Measurements from ENCODE around the gene MPIG6B.

DNA sequence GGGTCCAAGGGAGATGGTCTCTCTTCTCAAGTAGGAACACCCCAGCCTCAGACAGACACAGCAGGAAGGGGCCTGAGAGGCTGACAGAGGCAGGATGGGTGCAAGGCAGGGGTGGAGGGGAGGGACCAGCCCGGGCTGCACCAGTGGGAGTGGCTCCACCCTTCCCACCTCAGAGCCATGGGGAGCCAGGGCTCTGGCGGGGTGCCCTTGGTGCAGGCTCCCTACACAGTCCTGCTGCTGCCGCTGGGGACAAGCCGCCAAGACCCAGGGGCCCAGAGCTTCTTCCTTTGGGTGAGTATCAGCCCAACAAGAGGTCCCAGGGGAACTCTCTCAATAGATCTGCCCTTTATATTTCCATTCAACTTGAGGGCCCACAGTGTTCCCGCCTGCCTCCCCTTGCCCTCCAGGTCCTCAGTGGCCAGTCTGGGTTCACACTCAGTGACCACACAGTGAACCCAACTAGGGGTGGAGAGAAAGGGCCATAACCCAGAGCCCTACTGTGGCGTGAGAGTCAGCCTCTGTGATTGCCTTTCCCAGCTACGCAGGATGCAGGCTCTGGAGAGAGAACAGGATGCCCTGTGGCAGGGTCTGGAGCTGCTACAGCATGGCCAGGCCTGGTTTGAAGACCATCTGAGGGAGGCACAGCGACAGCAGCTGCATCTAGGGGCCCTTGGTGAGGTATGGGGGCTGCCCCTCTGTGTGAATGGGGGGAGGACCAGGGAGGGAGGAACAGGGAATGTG, 39.9 kb downstream of the MPIG6B start:
- TF ChIP-seq, protein P1, sequence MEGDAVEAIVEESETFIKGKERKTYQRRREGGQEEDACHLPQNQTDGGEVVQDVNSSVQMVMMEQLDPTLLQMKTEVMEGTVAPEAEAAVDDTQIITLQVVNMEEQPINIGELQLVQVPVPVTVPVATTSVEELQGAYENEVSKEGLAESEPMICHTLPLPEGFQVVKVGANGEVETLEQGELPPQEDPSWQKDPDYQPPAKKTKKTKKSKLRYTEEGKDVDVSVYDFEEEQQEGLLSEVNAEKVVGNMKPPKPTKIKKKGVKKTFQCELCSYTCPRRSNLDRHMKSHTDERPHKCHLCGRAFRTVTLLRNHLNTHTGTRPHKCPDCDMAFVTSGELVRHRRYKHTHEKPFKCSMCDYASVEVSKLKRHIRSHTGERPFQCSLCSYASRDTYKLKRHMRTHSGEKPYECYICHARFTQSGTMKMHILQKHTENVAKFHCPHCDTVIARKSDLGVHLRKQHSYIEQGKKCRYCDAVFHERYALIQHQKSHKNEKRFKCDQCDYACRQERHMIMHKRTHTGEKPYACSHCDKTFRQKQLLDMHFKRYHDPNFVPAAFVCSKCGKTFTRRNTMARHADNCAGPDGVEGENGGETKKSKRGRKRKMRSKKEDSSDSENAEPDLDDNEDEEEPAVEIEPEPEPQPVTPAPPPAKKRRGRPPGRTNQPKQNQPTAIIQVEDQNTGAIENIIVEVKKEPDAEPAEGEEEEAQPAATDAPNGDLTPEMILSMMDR (IDR thresholded peaks at IDR 0.05; ENCODE audit: low read depth, low read length, missing input control) = no peak
- TF ChIP-seq YY1 (IDR thresholded peaks at IDR 0.05) (no peak), FOXA2 (IDR thresholded peaks at IDR 0.05) (no peak), TAF1 (conservative IDR thresholded peaks at IDR 0.05) (no peak), GABPA (IDR thresholded peaks at IDR 0.05 in 1 of 2, conservative IDR thresholded peaks at IDR 0.05 in 1 of 2) (no peak), SP1 (IDR thresholded peaks at IDR 0.05) (no peak), HNF4A (conservative IDR thresholded peaks at IDR 0.05) (no peak), FOXA1 (IDR thresholded peaks at IDR 0.05) (no peak), NR2F2 (IDR thresholded peaks at IDR 0.05) (no peak), RAD21 (IDR thresholded peaks at IDR 0.05) (no peak)
- TF ChIP-seq, protein P2, sequence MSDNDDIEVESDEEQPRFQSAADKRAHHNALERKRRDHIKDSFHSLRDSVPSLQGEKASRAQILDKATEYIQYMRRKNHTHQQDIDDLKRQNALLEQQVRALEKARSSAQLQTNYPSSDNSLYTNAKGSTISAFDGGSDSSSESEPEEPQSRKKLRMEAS (IDR thresholded peaks at IDR 0.05) = no peak
- TF ChIP-seq, protein P3, sequence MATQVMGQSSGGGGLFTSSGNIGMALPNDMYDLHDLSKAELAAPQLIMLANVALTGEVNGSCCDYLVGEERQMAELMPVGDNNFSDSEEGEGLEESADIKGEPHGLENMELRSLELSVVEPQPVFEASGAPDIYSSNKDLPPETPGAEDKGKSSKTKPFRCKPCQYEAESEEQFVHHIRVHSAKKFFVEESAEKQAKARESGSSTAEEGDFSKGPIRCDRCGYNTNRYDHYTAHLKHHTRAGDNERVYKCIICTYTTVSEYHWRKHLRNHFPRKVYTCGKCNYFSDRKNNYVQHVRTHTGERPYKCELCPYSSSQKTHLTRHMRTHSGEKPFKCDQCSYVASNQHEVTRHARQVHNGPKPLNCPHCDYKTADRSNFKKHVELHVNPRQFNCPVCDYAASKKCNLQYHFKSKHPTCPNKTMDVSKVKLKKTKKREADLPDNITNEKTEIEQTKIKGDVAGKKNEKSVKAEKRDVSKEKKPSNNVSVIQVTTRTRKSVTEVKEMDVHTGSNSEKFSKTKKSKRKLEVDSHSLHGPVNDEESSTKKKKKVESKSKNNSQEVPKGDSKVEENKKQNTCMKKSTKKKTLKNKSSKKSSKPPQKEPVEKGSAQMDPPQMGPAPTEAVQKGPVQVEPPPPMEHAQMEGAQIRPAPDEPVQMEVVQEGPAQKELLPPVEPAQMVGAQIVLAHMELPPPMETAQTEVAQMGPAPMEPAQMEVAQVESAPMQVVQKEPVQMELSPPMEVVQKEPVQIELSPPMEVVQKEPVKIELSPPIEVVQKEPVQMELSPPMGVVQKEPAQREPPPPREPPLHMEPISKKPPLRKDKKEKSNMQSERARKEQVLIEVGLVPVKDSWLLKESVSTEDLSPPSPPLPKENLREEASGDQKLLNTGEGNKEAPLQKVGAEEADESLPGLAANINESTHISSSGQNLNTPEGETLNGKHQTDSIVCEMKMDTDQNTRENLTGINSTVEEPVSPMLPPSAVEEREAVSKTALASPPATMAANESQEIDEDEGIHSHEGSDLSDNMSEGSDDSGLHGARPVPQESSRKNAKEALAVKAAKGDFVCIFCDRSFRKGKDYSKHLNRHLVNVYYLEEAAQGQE (IDR thresholded peaks at IDR 0.05) = no peak
- TF ChIP-seq, protein P4, sequence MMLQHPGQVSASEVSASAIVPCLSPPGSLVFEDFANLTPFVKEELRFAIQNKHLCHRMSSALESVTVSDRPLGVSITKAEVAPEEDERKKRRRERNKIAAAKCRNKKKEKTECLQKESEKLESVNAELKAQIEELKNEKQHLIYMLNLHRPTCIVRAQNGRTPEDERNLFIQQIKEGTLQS (IDR thresholded peaks at IDR 0.05) = no peak
- TF ChIP-seq, protein P5, sequence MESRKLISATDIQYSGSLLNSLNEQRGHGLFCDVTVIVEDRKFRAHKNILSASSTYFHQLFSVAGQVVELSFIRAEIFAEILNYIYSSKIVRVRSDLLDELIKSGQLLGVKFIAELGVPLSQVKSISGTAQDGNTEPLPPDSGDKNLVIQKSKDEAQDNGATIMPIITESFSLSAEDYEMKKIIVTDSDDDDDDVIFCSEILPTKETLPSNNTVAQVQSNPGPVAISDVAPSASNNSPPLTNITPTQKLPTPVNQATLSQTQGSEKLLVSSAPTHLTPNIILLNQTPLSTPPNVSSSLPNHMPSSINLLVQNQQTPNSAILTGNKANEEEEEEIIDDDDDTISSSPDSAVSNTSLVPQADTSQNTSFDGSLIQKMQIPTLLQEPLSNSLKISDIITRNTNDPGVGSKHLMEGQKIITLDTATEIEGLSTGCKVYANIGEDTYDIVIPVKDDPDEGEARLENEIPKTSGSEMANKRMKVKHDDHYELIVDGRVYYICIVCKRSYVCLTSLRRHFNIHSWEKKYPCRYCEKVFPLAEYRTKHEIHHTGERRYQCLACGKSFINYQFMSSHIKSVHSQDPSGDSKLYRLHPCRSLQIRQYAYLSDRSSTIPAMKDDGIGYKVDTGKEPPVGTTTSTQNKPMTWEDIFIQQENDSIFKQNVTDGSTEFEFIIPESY (IDR thresholded peaks at IDR 0.05) = no peak
